Measurements from ENCODE around the gene BRF1. TPM values are rescaled to one million over a fixed set of nuclear protein-coding genes. Genes with fewer than 3 reads are reported as not detected.

BRF1 gene
- total and polyA plus RNA-seq, 2 of the 8 experiments (the other 6 are each of a cell fraction or from before 2014, with no cell fraction given), result 7.7 to 18.3 TPM

DNA sequence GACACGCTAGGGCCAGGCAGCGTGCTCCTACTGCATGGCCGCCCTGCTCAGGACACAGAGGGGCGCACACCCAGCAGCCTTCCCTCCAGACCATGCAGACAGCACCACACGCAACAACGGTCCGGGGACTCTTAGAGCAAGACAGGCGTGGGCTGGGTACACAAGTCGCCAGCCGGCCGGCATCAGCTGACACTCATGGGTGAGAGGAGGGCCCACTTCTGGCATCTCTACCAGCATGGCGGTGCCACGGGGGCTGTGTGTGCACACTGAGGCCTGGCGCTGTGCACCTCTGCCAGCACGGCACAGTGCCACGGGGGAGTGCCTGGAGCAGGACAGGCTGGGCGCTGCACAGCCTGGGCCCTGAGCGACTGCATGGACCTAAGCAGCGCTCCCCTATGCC, 59.2 kb downstream of the BRF1 start:
- Histone ChIP-seq H4K8ac (ENCODE audit: extremely low read depth, insufficient read depth, low read length) (no peak overlapping the region; the same call in 1 of the 2 replicates), H2BK15ac (ENCODE audit: low read length) (no peak overlapping the region), H3K4me2 (ENCODE audit: insufficient read depth in 1 of 2, low read depth in 2 of 2, low read length in 2 of 2) (no peak overlapping the region), H4K20me1 (replicated peaks in 1 of 2; ENCODE audit: control insufficient read depth in 1 of 2, insufficient read depth in 2 of 2, low read length in 2 of 2) (peaks cover 0 to 4% of the 10 kb centered on the region in 2 experiments), H3K23ac (ENCODE audit: insufficient read length) (no peak overlapping the region), H2BK5ac (ENCODE audit: low read depth, low read length) (no peak overlapping the region; the same call in 1 of the 2 replicates), H3K27ac (ENCODE audit: low read depth, low read length) (no peak overlapping the region), H3K23me2 (ENCODE audit: low read depth, low read length) (no peaks in the 10 kb centered on the region), H3K14ac (ENCODE audit: insufficient read length) (no peak overlapping the region), H2AK5ac (ENCODE audit: low read depth, low read length) (no peak overlapping the region), H4K91ac (replicated peaks; ENCODE audit: insufficient read length, low read length) (no peak overlapping the region), H3K27me3 (replicated peaks in 1 of 4; ENCODE audit: control insufficient read depth in 3 of 4, extremely low read depth in 1 of 4, insufficient read depth in 3 of 4, low read length in 3 of 4) (no peaks in the 10 kb centered on the region), H3K79me2 (ENCODE audit: control insufficient read depth in 1 of 2, insufficient read depth in 2 of 2, low read length in 2 of 2) (peaks cover 0 to 3% of the 10 kb centered on the region in 2 experiments; a peak in 1 of 4 replicates), H3K9ac (replicated peaks in 1 of 4; ENCODE audit: extremely low read depth in 1 of 4, low read depth in 3 of 4, low read length in 3 of 4) (no peak overlapping the region), H3K9me3 (ENCODE audit: insufficient read depth in 2 of 2, low read depth in 1 of 2, low read length in 1 of 2) (peaks cover 0 to 4% of the 10 kb centered on the region in 2 experiments; a peak in 1 of 4 replicates), H2BK120ac (replicated peaks; ENCODE audit: low read depth, low read length) (no peak overlapping the region), H4K5ac (ENCODE audit: insufficient read length, low read depth, low read length) (no peak overlapping the region), H3K4me3 (ENCODE audit: extremely low read depth in 1 of 4, insufficient read depth in 2 of 4, low read depth in 3 of 4, low read length in 4 of 4) (no peak overlapping the region), H3K4me1 (replicated peaks in 1 of 4; ENCODE audit: control insufficient read depth in 3 of 4, insufficient read depth in 4 of 4, low read length in 3 of 4) (no peaks in the 10 kb centered on the region), H2BK12ac (ENCODE audit: low read depth, low read length) (no peak overlapping the region), H3K79me1 (ENCODE audit: low read depth, low read length) (peaks cover 2% of the 10 kb centered on the region; the same call in 1 of the 2 replicates), H3K36me3 (ENCODE audit: control insufficient read depth in 2 of 4, insufficient read depth in 4 of 4, low read length in 3 of 4) (peaks cover 0 to 6% (median 0%) of the 10 kb centered on the region in 4 experiments; a peak in 2 of 8 replicates), H3K56ac (replicated peaks; ENCODE audit: insufficient read length, low read depth, low read length) (no peak overlapping the region), H2AFZ (ENCODE audit: low read length) (no peak overlapping the region), H3K4ac (replicated peaks; ENCODE audit: insufficient read length, low read depth, low read length) (no peak overlapping the region), H3K18ac (ENCODE audit: extremely low read depth, low read length) (no peak overlapping the region), H2BK20ac (ENCODE audit: low read length) (no peak overlapping the region)
- ChIA-PET POLR2A (ENCODE audit: partially characterized antibody) (no interaction called here), CTCF (ENCODE audit: partially characterized antibody) (no interaction called here)
- FAIRE-seq (no peak), DNase-seq (ENCODE audit: low read depth in 1 of 2, low spot score in 2 of 2) (no peak)
- WGBS, 2 experiments (ENCODE audit: extremely low coverage in 1 of 2, insufficient coverage in 1 of 2, insufficient read length in 1 of 2, insufficient replicate concordance in 2 of 2, low coverage in 1 of 2, low lambda C conversion rate in 2 of 2, missing lambda C conversion rate in 1 of 2), result 91% methylated on average over 18 of the region's 19 CpGs; no CpG with 5 or more reads in 1 of the 2 experiments
- TF ChIP-seq ZNF274 (IDR thresholded peaks at IDR 0.05; ENCODE audit: borderline replicate concordance, extremely low read depth, low read length) (no peak), RAD21 (IDR thresholded peaks at IDR 0.05 in 1 of 2, conservative IDR thresholded peaks at IDR 0.05 in 1 of 2; ENCODE audit: low read depth in 2 of 2, low read length in 2 of 2) (no peak), JUND (IDR thresholded peaks at IDR 0.05; ENCODE audit: low read length) (no peak), CHD1 (IDR thresholded peaks at IDR 0.05; ENCODE audit: low read depth, low read length) (no peak), RFX5 (IDR thresholded peaks at IDR 0.05; ENCODE audit: borderline replicate concordance, low read depth, low read length) (no peak), TBP (IDR thresholded peaks at IDR 0.05; ENCODE audit: low read depth, low read length) (no peak), GTF2F1 (IDR thresholded peaks at IDR 0.05; ENCODE audit: borderline replicate concordance, low read depth, low read length) (no peak)
